ENCODE results near the gene DEFB132.

Gene DEFB132

GRCh38 chr20:226958-227357 is 30.6 kb upstream of the DEFB132 start, which contains the start of gene DEFB129:
TSS of gene DEFB129 (plus strand) at chr20:227258. CDS start at chr20:227289, 31 bp downstream.
- Histone ChIP-seq H3K27ac (no peak within 1 kb of the TSS), H3K4me1 (ENCODE audit: low read depth, poor library complexity, severe bottlenecking) (no peaks in the 10 kb centered on the region), H3K79me2 (ENCODE audit: insufficient read depth, low read depth) (no peaks in the 10 kb centered on the region), H3K9ac (no peak within 1 kb of the TSS), H2AFZ (ENCODE audit: low read depth) (no peak within 1 kb of the TSS), H3K36me3 (ENCODE audit: insufficient read depth) (no peaks in the 10 kb centered on the region), H3K4me2 (no peak within 1 kb of the TSS), H3K4me3 (IDR thresholded peaks at IDR 0.05; ENCODE audit: insufficient read depth, low read depth, low read length) (no peak within 1 kb of the TSS), H4K20me1 (ENCODE audit: insufficient read depth) (no peaks in the 10 kb centered on the region), H3K27me3 (ENCODE audit: insufficient read depth, low read depth) (no peaks in the 10 kb centered on the region)
- TF ChIP-seq CTCF (conservative IDR thresholded peaks at IDR 0.05; ENCODE audit: low read depth, low read length) = no peak

DNA sequence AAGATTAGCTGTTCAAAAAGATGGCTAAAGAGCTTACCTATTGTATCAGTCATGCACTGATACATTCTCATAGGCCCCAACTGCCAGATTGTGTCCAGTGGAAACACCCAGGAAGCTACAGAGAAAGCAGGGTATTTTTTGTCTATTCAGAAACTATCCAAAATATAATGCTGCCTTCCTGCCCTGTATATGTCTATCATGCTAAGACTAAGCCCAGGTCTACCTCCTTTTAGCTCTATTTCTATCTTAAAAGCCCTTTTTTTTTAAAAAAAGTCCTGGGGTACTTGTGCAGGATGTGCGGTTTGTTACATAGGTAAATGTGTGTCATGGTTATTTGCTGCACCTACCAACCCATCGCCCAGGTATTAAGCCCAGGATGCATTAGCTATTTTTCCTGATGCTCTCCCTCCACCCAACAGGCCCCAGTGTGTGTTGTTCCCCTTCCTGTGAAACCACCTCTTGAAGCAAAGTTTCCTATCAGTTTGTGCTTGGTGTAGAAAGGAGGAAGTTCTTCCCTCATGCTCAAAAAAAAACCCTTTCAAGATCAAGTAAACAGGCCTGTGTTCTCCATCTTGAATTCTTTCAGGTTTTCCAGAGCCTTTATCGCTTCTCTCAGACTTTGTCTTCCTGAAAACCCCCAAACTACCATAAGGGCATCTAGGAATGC is 30.0 kb upstream of the DEFB132 start:
- Histone ChIP-seq H3K36me3 (ENCODE audit: insufficient read depth) (no peaks in the 10 kb centered on the region), H3K4me2 (no peak overlapping the region), H4K20me1 (ENCODE audit: insufficient read depth) (no peaks in the 10 kb centered on the region), H2AFZ (ENCODE audit: low read depth) (no peak overlapping the region), H3K4me3 (IDR thresholded peaks at IDR 0.05; ENCODE audit: insufficient read depth, low read depth, low read length) (no peak overlapping the region), H3K27ac (no peak overlapping the region), H3K79me2 (ENCODE audit: insufficient read depth, low read depth) (no peaks in the 10 kb centered on the region), H3K27me3 (ENCODE audit: insufficient read depth, low read depth) (no peaks in the 10 kb centered on the region), H3K4me1 (ENCODE audit: low read depth, poor library complexity, severe bottlenecking) (no peaks in the 10 kb centered on the region), H3K9ac (no peak overlapping the region)
- no peak for TF ChIP-seq CTCF (conservative IDR thresholded peaks at IDR 0.05; ENCODE audit: low read depth, low read length)

GRCh38 chr20:235891-236290 is 21.6 kb upstream of the DEFB132 start:
- Histone ChIP-seq H2AFZ (ENCODE audit: low read depth) (no peak overlapping the region), H3K27ac (no peak overlapping the region), H4K20me1 (ENCODE audit: insufficient read depth) (no peaks in the 10 kb centered on the region), H3K4me3 (IDR thresholded peaks at IDR 0.05; ENCODE audit: insufficient read depth, low read depth, low read length) (no peak overlapping the region), H3K79me2 (ENCODE audit: insufficient read depth, low read depth) (no peaks in the 10 kb centered on the region), H3K4me1 (ENCODE audit: low read depth, poor library complexity, severe bottlenecking) (no peaks in the 10 kb centered on the region), H3K4me2 (no peak overlapping the region), H3K27me3 (ENCODE audit: insufficient read depth, low read depth) (no peaks in the 10 kb centered on the region), H3K9ac (no peak overlapping the region), H3K36me3 (ENCODE audit: insufficient read depth) (no peaks in the 10 kb centered on the region)
- TF ChIP-seq CTCF (conservative IDR thresholded peaks at IDR 0.05; ENCODE audit: low read depth, low read length) = no peak

DNA sequence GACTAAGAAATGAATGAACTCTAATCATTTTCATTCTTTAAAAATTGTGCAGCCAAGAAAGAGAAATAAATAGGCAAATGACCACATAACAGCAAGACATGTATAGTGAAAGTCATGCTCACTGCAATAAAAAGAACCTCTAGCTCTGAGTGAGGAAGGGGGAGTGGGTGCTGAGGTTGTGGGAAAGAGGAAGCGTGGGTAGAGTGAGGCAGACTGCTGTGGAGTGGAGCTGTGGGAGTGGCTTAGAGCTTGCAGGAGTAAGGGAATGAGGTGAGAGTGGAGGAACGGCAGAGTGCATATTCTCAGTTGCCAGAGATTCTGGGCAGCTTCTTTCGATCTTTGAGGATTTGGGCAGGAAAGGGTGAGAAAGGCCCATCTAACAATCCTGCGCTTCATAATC is 20.0 kb upstream of the DEFB132 start:
- H3K4me3 ChIP-seq (IDR thresholded peaks at IDR 0.05; ENCODE audit: insufficient read depth, low read depth, low read length) = no peak overlapping the region
- H3K79me2 ChIP-seq (ENCODE audit: insufficient read depth, low read depth) = no peaks in the 10 kb centered on the region
- no peaks in the 10 kb centered on the region for H3K4me1 ChIP-seq (ENCODE audit: low read depth, poor library complexity, severe bottlenecking)
- no peak overlapping the region for H3K9ac ChIP-seq
- no peak overlapping the region for H3K27ac ChIP-seq
- TF ChIP-seq CTCF (conservative IDR thresholded peaks at IDR 0.05; ENCODE audit: low read depth, low read length) = no peak
- no peak overlapping the region for H2AFZ ChIP-seq (ENCODE audit: low read depth)
- no peaks in the 10 kb centered on the region for H3K27me3 ChIP-seq (ENCODE audit: insufficient read depth, low read depth)
- H4K20me1 ChIP-seq (ENCODE audit: insufficient read depth) = no peaks in the 10 kb centered on the region
- no peaks in the 10 kb centered on the region for H3K36me3 ChIP-seq (ENCODE audit: insufficient read depth)
- H3K4me2 ChIP-seq = no peak overlapping the region

All from KMS-11 (cell line).